ENCODE measurements around the gene NRBF2. TPM values are rescaled to one million over a fixed set of nuclear protein-coding genes. Genes with fewer than 3 reads are reported as not detected.

NRBF2 gene
- total and polyA plus RNA-seq, 12 donors: 3.5 to 18.2 (median 10.2) TPM

- H3K27me3 ChIP-seq: no peaks in the 10 kb centered on the region
- H3K9me3 ChIP-seq: no peaks in the 10 kb centered on the region
- intact Hi-C loops (cut with DNase I): no loop called here
- H3K4me3 ChIP-seq: no peak overlapping the region
- 83 to 86% methylated on average over 5 of the region's 5 CpGs for WGBS, 2 donors
- TF ChIP-seq CTCF (IDR thresholded peaks at IDR 0.05): no peak
- H3K4me1 ChIP-seq: peaks cover 0 to 38% (median 24%) of the 10 kb centered on the region in 9 donors
- DNase-seq (no peak), ATAC-seq (no peak)
- no peak overlapping the region for H3K27ac ChIP-seq
- H3K36me3 ChIP-seq: no peaks in the 10 kb centered on the region
Measured at GRCh38 chr10:63110940-63111339, 22.2 kb upstream of the NRBF2 start.

DNA sequence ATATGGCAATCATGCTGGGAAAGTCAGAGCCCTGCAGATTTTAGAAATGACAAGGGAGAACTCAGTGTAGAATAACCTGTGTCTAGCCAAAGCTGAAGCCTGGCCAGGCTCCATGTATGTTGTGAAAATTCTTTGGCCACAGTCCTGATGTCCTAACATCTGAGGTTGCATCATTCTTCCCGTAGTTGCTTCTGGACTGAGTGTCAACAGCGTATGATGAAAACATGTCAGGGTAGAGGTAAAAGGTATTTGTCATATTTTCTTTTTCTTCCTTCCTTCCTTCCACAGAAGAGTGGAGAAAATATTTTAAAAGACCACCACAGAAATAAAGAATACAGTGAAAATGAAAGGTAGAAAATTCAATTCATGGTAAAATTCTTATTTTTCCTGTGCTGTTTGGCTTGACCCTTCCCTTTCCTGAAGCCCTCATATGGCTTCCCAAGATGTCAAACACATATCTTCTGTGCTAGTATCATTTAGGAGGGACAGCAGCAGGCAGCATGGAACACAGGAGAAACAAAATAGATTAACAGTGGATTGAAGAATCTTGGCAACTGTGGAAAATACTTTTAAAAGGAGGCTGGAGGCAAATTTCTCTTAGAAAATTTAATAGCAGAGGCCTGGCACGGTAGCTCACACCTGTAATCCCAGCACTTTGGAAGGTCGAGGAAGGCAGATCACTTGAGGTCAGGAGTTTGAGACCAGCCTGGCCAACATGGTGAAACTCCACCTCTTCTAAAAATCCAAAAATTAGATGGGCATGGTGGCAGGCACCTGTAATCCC is 18.9 kb upstream of the NRBF2 start:
- intact Hi-C loops (cut with DNase I): loop anchor here in 1 of 10 donors (2.0 kb wide), 1 partner anchor 19 kb away; the partner anchor contains the start of gene NRBF2
- WGBS, 2 donors: 46 to 47% methylated on average over 4 of the region's 4 CpGs

GRCh38 chr10:63115732-63116383 is 17.3 kb upstream of the NRBF2 start:
- no peaks in the 10 kb centered on the region for H3K27me3 ChIP-seq
- H3K4me1 ChIP-seq: peaks cover 3 to 41% (median 29%) of the 10 kb centered on the region in 9 donors
- no peaks in the 10 kb centered on the region for H3K36me3 ChIP-seq
- H3K27ac ChIP-seq: peak overlapping the region; percentile 30 to 91 (median 84)
- intact Hi-C loops (cut with DNase I): loop anchor here in 2 of 10 donors (1.0 to 2.0 kb wide), 2 partner anchors 17 kb away; partner anchors contain the start of gene NRBF2 (in 2 of the 2)
- no peaks in the 10 kb centered on the region for H3K9me3 ChIP-seq
- DNase-seq: peak; percentile 63 to 94
- ATAC-seq: peak; percentile 95 to 98 (median 96)
- TF ChIP-seq CTCF (IDR thresholded peaks at IDR 0.05): peak in 1 of 9 donors; percentile 12
- H3K4me3 ChIP-seq: no peak overlapping the region
- 29 to 35% methylated on average over 7 of the region's 7 CpGs for WGBS, 2 donors

More for the DNA sequence above, 18.9 kb upstream of the NRBF2 start:
- no peak for TF ChIP-seq CTCF (IDR thresholded peaks at IDR 0.05)
- no peak overlapping the region for H3K4me3 ChIP-seq
- H3K36me3 ChIP-seq: no peaks in the 10 kb centered on the region
- peaks cover 3 to 41% (median 29%) of the 10 kb centered on the region in 9 donors for H3K4me1 ChIP-seq
- ATAC-seq: peak; percentile 69 to 85 (median 81)
- peak; percentile 47 to 74 for DNase-seq
- peak overlapping the region in 9 of 10 donors; percentile 44 to 91 (median 88) for H3K27ac ChIP-seq
- no peaks in the 10 kb centered on the region for H3K9me3 ChIP-seq
- H3K27me3 ChIP-seq: no peaks in the 10 kb centered on the region

GRCh38 chr10:63116452-63117072 is 16.6 kb upstream of the NRBF2 start:
- H3K4me3 ChIP-seq: no peak overlapping the region
- intact Hi-C loops (cut with DNase I): no loop called here
- peak overlapping the region; percentile 30 to 91 (median 84) for H3K27ac ChIP-seq
- no peaks in the 10 kb centered on the region for H3K36me3 ChIP-seq
- no peaks in the 10 kb centered on the region for H3K9me3 ChIP-seq
- ATAC-seq (no peak), DNase-seq (no peak)
- no peak for TF ChIP-seq CTCF (IDR thresholded peaks at IDR 0.05)
- 75 to 82% methylated on average over 3 of the region's 3 CpGs for WGBS, 2 donors
- peaks cover 3 to 41% (median 29%) of the 10 kb centered on the region in 9 donors for H3K4me1 ChIP-seq
- H3K27me3 ChIP-seq: no peaks in the 10 kb centered on the region
